Bronchial epithelial cell (primary cell): Measurements from ENCODE around the gene RHBDF2. TPM values are rescaled to one million over a fixed set of nuclear protein-coding genes. Genes with fewer than 3 reads are reported as not detected.

ENCODE experiments used
- DNase-seq: peaks from one replicate; pipeline ENCODE4 v3.0.0-alpha.2; 2010; ENCODE audit warnings: low read depth
- FAIRE-seq: peaks from 2 replicates; lab custom pipeline; 2011; peaks lifted over from hg19 to GRCh38; lab: Jason Lieb, UNC
- H3K27me3 ChIP-seq: 2 replicates; pipeline ENCODE4 v1.5.1; 2011; ENCODE audit warnings: low read length; ENCODE audit not compliant: control insufficient read depth, insufficient read depth
- H3K36me3 ChIP-seq: 2 replicates; pipeline ENCODE4 v1.5.1; 2011; ENCODE audit warnings: low read length; ENCODE audit not compliant: control insufficient read depth, insufficient read depth
- H3K4me3 ChIP-seq: 2 replicates; pipeline ENCODE4 v1.5.1; 2011; ENCODE audit warnings: mild to moderate bottlenecking, low read depth, low read length, control low read depth
- CTCF ChIP-seq: IDR thresholded peaks from 2 replicates; pipeline ENCODE4 v1.5.1; 2011; ENCODE audit warnings: mild to moderate bottlenecking, moderate library complexity, low read length, control low read depth, inconsistent platforms; ENCODE audit not compliant: insufficient read depth, severe bottlenecking
- total RNA-seq: library from RNA; depleted of rRNA; stranded (reverse); fragments of >200 nt; gene quantifications from 2 replicates; pipeline ENCODE4 v1.2.1, GENCODE V29; 2014

RHBDF2 gene
- total RNA-seq, 1 donor from 2014 or later = 10.8 TPM

GRCh38 chr17:76426853-76427252 lies 74.4 kb downstream of the RHBDF2 start:
- no peak for TF ChIP-seq CTCF
- Histone ChIP-seq H3K27me3 (no peaks in the 10 kb centered on the region), H3K36me3 (peaks cover 2% of the 10 kb centered on the region), H3K4me3 (no peak overlapping the region)
- DNase-seq (no peak), FAIRE-seq (no peak)

GRCh38 chr17:76422860-76423259 lies 78.4 kb downstream of the RHBDF2 start:
- no peak overlapping the region for H3K4me3 ChIP-seq
- H3K36me3 ChIP-seq = peaks cover 2% of the 10 kb centered on the region
- no peaks in the 10 kb centered on the region for H3K27me3 ChIP-seq
- FAIRE-seq = no peak
- TF ChIP-seq CTCF = no peak
- no peak for DNase-seq

- H3K27me3 ChIP-seq = no peaks in the 10 kb centered on the region
- FAIRE-seq = no peak
- TF ChIP-seq CTCF = no peak
Observed at GRCh38 chr17:76422406-76422805, 78.8 kb downstream of the RHBDF2 start.

GRCh38 chr17:76421044-76421407 lies 80.2 kb downstream of the RHBDF2 start:
- TF ChIP-seq CTCF = no peak
- FAIRE-seq (peak; percentile 36), DNase-seq (no peak)
- Histone ChIP-seq H3K4me3 (no peak overlapping the region), H3K27me3 (no peaks in the 10 kb centered on the region), H3K36me3 (peaks cover 3% of the 10 kb centered on the region)

More at GRCh38 chr17:76422406-76422805, 78.8 kb downstream of the RHBDF2 start:
- H3K4me3 ChIP-seq = no peak overlapping the region
- no peak for DNase-seq
- H3K36me3 ChIP-seq = peaks cover 2% of the 10 kb centered on the region

Other genes with a start within 250 kb of the RHBDF2 start
- 3.4 and 7.3 TPM in 2 replicates for gene UBALD2, start 236.1 kb downstream of the RHBDF2 start, total RNA-seq
- 2.1 and 3.8 TPM in 2 replicates for gene QRICH2, start 193.1 kb downstream of the RHBDF2 start, total RNA-seq
- 29.2 and 30.5 TPM in 2 replicates for gene PRPSAP1, start 147.5 kb downstream of the RHBDF2 start, total RNA-seq
- 76.1 and 80.1 TPM in 2 replicates for gene SPHK1, start 116.8 kb downstream of the RHBDF2 start, total RNA-seq
- 15.8 and 21.8 TPM in 2 replicates for gene UBE2O, start 48.3 kb downstream of the RHBDF2 start, total RNA-seq
- not detected in 2 replicates for gene AANAT, start 33.8 kb downstream of the RHBDF2 start, total RNA-seq
- gene CYGB, start 36.3 kb upstream of the RHBDF2 start, total RNA-seq = 2.1 and 2.3 TPM in 2 replicates
- 0.13 TPM in 1 of 2 replicates, not detected in the other for gene PRCD, start 38.6 kb upstream of the RHBDF2 start, total RNA-seq
- 38.4 and 64.4 TPM in 2 replicates for gene ST6GALNAC2, start 84.4 kb upstream of the RHBDF2 start, total RNA-seq
- 5.0 and 10.8 TPM in 2 replicates for gene ST6GALNAC1, start 142.3 kb upstream of the RHBDF2 start, total RNA-seq
- 80.6 and 95.9 TPM in 2 replicates for gene MXRA7, start 209.5 kb upstream of the RHBDF2 start, total RNA-seq
- gene JMJD6, start 225.2 kb upstream of the RHBDF2 start, total RNA-seq = 16.6 and 19.5 TPM in 2 replicates
- gene METTL23, start 225.4 kb upstream of the RHBDF2 start, total RNA-seq = 18.7 and 22.3 TPM in 2 replicates
- 57.9 and 67.2 TPM in 2 replicates for gene SRSF2, start 235.9 kb upstream of the RHBDF2 start, total RNA-seq
- 15.2 and 17.1 TPM in 2 replicates for gene MFSD11, start 236.7 kb upstream of the RHBDF2 start, total RNA-seq